HG02763 (cell line): ENCODE data around the gene ODF4.
"Not testable (repeated sequence)": the region's sequence is repeated elsewhere in the genome, so short reads cannot be mapped to it uniquely, and the experiment has no call there.

ENCODE experiments used
- ATAC-seq: cut with Tn5 transposase; IDR thresholded peaks from one replicate; pipeline ENCODE4 v1.9.1; 2021; ENCODE audit warnings: mild to moderate bottlenecking, moderate library complexity; ENCODE audit not compliant: unreplicated experiment

Gene ODF4

GRCh38 chr17:8393470-8394231 lies 54.0 kb downstream of the ODF4 start:
- ATAC-seq = no peak

GRCh38 chr17:8394497-8394896 lies 54.9 kb downstream of the ODF4 start:
- ATAC-seq = not testable (repeated sequence)
